ENCODE measurements around the gene WDR1.

- TF ChIP-seq CTCF (IDR thresholded peaks at IDR 0.05 in 2 of 3, conservative IDR thresholded peaks at IDR 0.05 in 1 of 3; ENCODE audit: borderline replicate concordance in 1 of 3, insufficient read depth in 1 of 3, low read depth in 2 of 3, low read length in 2 of 3) (no peak), POLR2AphosphoS5 (IDR thresholded peaks at IDR 0.05; ENCODE audit: low read depth, low read length) (no peak), SRF (IDR thresholded peaks at IDR 0.05; ENCODE audit: low read depth) (no peak), EGR1 (IDR thresholded peaks at IDR 0.05; ENCODE audit: low read depth) (no peak)
Measured at GRCh38 chr4:10036807-10037342, 79.7 kb downstream of the WDR1 start.
